ENCODE measurements around the gene IGFL1. TPM values are rescaled to one million over a fixed set of nuclear protein-coding genes. Genes with fewer than 3 reads are reported as not detected.
"Not testable (repeated sequence)": the region's sequence is repeated elsewhere in the genome, so short reads cannot be mapped to it uniquely, and the experiment has no call there.

IGFL1 gene
- total RNA-seq, 1 donor from 2014 or later, result not detected

- no peak for FAIRE-seq
- DNase-seq (ENCODE audit: low read depth), result no peak
These were observed 41.1 kb downstream of the IGFL1 start for GRCh38 chr19:46270521-46271256.

GRCh38 chr19:46271481-46272197 is 42.1 kb downstream of the IGFL1 start:
- H3K4me3 ChIP-seq (ENCODE audit: low read depth, low read length), result no peak overlapping the region
- H3K27me3 ChIP-seq (ENCODE audit: control insufficient read depth, insufficient read depth, low read length), result peaks cover 5% of the 10 kb centered on the region
- FAIRE-seq (no peak), DNase-seq (ENCODE audit: low read depth) (peak; percentile 83)
- no peaks in the 10 kb centered on the region for H3K36me3 ChIP-seq (ENCODE audit: control insufficient read depth, insufficient read depth, low read length)
- TF ChIP-seq CTCF (IDR thresholded peaks at IDR 0.05; ENCODE audit: insufficient read depth, low read length, severe bottlenecking), result no peak

More at GRCh38 chr19:46270521-46271256, 41.1 kb downstream of the IGFL1 start:
- Histone ChIP-seq H3K36me3 (ENCODE audit: control insufficient read depth, insufficient read depth, low read length) (no peaks in the 10 kb centered on the region), H3K27me3 (ENCODE audit: control insufficient read depth, insufficient read depth, low read length) (peaks cover 2% of the 10 kb centered on the region), H3K4me3 (ENCODE audit: low read depth, low read length) (no peak overlapping the region)
- TF ChIP-seq CTCF (IDR thresholded peaks at IDR 0.05; ENCODE audit: insufficient read depth, low read length, severe bottlenecking), result no peak

- H3K36me3 ChIP-seq (ENCODE audit: control insufficient read depth, insufficient read depth, low read length); FAIRE-seq; H3K27me3 ChIP-seq (ENCODE audit: control insufficient read depth, insufficient read depth, low read length); DNase-seq (ENCODE audit: low read depth); H3K4me3 ChIP-seq (ENCODE audit: low read depth, low read length): not testable (repeated sequence)
These were observed 44.4 kb downstream of the IGFL1 start for GRCh38 chr19:46273931-46274330.

- TF ChIP-seq CTCF (IDR thresholded peaks at IDR 0.05; ENCODE audit: insufficient read depth, low read length, severe bottlenecking), result no peak
- FAIRE-seq (no peak), DNase-seq (ENCODE audit: low read depth) (no peak)
- Histone ChIP-seq H3K27me3 (ENCODE audit: control insufficient read depth, insufficient read depth, low read length) (peaks cover 7% of the 10 kb centered on the region), H3K4me3 (ENCODE audit: low read depth, low read length) (no peak overlapping the region), H3K36me3 (ENCODE audit: control insufficient read depth, insufficient read depth, low read length) (no peaks in the 10 kb centered on the region)
These were observed 49.6 kb downstream of the IGFL1 start for GRCh38 chr19:46279177-46279576.

Other genes starting within 250 kb of the IGFL1 start
- 10.3 and 12.9 TPM in 2 replicates for gene CCDC61, start 234.3 kb upstream of the IGFL1 start, total RNA-seq
- gene PGLYRP1, start 206.7 kb upstream of the IGFL1 start, total RNA-seq, result not detected in 2 replicates
- gene IGFL4, start 188.7 kb upstream of the IGFL1 start, total RNA-seq, result not detected in 2 replicates
- gene IGFL3, start 105.1 kb upstream of the IGFL1 start, total RNA-seq, result not detected in 2 replicates
- 2.4 TPM in 1 of 2 replicates, not detected in the other for gene IGFL2, start 81.5 kb upstream of the IGFL1 start, total RNA-seq
- gene HIF3A, start 67.3 kb downstream of the IGFL1 start, total RNA-seq, result 0.13 and 0.53 TPM in 2 replicates
- 31.3 and 45.2 TPM in 2 replicates for gene PPP5C, start 117.3 kb downstream of the IGFL1 start, total RNA-seq
- gene CCDC8, start 183.8 kb downstream of the IGFL1 start, total RNA-seq, result 4.7 and 10.3 TPM in 2 replicates
- not detected in 2 replicates for gene PNMA8C, start 199.2 kb downstream of the IGFL1 start, total RNA-seq
- 0.79 and 4.2 TPM in 2 replicates for gene PNMA8A, start 241.8 kb downstream of the IGFL1 start, total RNA-seq